ENCODE results near the gene TPST2.
A peak's percentile ranks its signal among the peaks of the same experiment; 100 is the strongest.
"Not testable (repeated sequence)": the region's sequence is repeated elsewhere in the genome, so short reads cannot be mapped to it uniquely, and the experiment has no call there.

Gene TPST2

DNA sequence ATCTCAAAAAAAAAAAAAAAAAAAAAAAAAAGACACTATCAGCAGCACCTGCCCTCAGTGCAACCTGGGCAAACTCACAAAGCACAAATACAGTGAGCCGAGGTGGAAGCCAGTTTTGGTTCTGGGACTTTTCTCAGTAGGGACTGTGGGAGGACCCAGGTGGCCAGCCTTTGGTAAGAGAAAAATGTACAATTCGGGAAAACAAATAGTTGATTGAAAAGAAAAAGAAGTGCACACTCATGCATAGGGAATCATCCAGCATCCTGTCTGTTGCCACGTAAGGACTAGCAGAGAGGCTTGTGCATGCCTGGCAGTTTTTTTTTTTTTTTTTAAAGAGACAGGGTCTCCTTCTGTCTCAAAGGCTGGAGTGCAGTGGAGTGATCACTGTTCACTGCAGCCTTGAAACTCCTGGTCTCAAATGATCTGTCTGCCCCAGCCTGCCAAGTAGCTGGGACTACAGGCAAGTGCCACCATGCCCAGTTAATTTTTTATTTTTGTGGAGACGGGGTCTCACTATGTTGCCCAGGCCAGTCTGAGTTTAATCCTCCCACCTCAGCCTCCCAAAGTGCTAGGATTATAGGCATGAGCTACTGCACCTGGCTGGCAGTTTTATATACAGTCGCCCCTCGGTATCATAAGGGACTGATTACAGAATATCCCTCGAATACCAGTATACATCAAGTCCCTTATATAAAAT, 36.7 kb downstream of the TPST2 start:
- DNase-seq: no peak

GRCh38 chr22:26552466-26552865, 37.5 kb downstream of the TPST2 start:
- no peak for DNase-seq

DNA sequence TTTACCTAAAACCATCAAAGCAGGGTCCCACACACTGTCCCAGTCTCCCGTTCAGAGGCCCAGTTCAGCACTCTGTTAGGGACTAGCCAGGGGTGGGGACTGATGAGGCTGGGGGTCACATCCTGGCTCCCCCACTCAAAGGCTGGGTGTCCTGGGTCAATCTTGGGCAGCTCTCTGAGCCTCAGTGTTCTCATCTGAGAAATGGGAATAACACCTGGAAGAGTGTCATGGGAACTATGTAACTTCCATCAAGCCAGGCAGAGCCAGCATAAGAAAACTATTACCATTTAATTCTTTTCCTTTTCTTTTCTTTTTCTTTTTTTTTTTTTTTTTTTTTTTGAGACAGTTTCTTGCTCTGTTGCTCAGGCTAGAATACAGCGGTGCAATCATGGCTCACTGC, 38.4 kb downstream of the TPST2 start:
- DNase-seq: no peak

GRCh38 chr22:26550498-26551033, 39.4 kb downstream of the TPST2 start:
- DNase-seq: no peak

- DNase-seq: no peak
Measured at GRCh38 chr22:26549902-26550497, 39.9 kb downstream of the TPST2 start.

GRCh38 chr22:26548984-26549383, 40.9 kb downstream of the TPST2 start:
- no peak for DNase-seq

DNA sequence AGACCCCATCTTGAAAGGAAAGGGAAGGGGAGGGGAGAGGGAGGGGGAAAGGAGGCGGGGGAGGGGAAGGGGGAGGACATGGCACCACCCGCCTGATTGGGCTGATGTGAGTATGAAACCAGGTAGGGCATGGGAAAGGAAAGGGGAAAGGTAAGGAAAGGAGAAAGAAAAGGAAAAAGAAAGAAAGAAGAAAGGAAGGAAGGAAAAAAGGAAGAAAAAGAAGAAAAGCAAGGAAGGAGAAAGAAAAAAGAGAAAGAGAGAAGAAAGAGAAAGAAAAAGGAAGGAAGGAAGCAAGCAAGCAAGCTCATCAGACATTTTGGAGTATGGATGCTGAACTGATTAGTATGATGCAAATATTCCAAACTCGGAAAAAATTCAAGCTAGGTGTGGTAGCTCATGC, 41.6 kb downstream of the TPST2 start:
- DNase-seq: no peak

DNA sequence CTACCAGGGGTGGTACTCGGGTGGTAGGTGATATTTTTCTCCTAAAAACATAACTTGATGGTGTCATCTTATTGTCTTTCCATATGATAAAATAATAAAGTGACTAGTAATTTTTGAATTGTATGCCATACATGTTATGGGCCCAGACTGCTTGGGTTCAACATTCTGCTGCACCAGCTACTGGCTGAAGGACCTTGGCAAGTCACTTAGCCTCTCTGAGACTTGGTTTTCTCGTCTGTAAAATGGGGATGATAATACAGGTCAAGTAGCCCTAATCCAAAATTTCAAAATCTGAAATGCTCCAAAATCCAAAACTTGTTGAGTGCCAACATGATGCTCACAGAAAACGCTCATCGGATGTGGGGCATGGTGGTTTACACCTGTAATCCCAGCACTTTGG, 42.1 kb downstream of the TPST2 start:
- DNase-seq: no peak

DNA sequence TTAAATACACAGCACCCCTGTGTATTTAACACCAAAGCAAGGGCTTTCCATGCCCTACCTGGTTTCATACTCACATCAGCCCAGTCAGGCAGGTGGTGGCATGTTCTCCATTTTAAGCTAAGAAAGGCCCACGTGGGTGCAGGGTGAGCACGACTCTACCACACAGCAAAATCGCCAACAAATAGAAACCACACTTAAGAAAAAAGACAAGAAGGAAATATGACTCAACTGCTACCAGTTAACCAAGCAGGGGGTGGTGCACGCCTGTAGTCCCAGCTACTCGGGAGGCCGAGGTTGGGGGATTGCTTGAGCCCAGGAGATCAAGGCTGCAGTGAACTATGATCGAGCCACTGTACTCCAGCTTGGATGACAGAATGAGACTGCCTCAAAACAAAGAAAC, 42.5 kb downstream of the TPST2 start:
- DNase-seq: peak in 1 of 2 donors; percentile 3

- DNase-seq: no peak
Measured at GRCh38 chr22:26546282-26546681, 43.6 kb downstream of the TPST2 start.

DNA sequence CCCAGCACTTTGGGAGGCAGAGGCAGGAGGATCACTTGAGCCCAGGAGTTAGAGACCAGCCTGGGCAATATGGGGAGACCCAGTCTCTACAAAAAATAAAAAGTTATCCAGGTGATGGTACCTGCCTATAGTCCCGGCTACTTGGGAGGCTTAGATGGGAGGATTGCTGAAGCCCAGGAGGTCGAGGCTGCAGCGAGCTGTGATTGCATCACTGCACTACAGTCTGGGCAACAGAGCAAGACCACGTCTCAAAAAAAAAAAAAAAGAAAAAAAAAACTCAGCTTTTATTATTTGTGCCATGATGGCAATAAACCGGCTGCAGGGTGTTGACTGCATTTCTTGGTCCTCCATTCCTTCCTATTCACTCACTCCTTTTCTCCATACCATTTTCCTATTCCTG, 44.1 kb downstream of the TPST2 start:
- DNase-seq: no peak

DNA sequence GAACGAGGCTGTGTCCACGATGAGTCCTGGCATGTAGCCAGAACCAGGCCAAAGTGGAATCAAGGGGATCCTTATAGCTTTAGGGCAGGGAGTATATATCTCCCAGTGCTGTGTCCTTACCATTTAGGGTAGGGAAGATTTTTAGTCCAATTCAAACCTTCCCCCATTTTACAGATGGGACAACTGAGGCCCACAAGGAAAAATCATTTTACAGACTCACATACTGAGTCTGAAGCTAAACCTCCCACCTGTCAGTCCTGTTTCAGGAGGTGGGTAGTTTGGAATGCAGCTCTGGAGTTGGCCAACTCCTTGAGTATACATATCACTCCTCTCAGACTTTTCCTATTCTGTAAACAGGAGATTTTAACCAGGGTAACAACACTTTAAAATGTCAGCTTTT, 44.5 kb downstream of the TPST2 start:
- DNase-seq: no peak

DNA sequence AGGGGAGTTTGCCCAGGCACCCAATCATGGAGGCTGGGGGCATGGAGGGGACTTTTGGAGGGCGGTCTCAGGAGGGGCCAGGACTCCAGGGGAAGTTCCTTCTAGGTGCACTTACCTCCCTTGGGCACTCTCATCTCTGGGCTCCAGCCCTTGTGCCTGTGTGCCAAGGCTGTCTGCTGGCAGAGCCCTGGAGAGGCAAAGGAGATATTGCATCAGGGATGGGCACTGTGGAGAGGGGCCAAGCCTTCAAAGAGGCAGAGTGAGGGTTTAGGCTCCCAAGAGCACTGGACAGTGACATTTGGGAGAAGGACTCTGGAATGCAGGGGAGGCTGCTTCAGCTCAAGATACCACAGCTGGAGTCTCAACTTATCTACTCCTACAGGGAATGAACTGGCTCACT, 45.4 kb downstream of the TPST2 start:
- DNase-seq: no peak

DNA sequence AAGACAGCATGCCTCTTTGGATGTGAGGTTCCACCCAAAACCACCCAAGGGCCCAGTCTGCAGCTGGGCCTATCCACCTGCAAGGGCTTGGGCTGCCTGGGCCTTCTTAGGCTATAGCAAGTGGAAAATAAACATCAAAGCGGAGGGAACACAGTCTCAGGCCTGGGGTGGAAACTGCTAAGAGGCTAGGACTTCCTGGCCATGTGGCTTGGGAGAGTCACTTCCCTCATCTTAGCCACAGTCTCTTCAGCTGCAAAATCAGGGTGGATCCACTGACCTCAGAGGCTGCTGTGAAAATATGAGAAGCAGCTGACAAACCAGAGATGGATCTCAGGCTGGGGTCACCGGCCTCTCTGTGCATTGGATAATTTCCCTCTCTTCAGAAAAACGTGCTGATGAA, 47.1 kb downstream of the TPST2 start:
- DNase-seq: no peak

GRCh38 chr22:26541167-26541819, 48.6 kb downstream of the TPST2 start:
- DNase-seq: no peak

GRCh38 chr22:26540119-26540518, 49.8 kb downstream of the TPST2 start:
- no peak for DNase-seq

- DNase-seq: no peak
Measured at GRCh38 chr22:26536762-26537134, 53.2 kb downstream of the TPST2 start.

DNA sequence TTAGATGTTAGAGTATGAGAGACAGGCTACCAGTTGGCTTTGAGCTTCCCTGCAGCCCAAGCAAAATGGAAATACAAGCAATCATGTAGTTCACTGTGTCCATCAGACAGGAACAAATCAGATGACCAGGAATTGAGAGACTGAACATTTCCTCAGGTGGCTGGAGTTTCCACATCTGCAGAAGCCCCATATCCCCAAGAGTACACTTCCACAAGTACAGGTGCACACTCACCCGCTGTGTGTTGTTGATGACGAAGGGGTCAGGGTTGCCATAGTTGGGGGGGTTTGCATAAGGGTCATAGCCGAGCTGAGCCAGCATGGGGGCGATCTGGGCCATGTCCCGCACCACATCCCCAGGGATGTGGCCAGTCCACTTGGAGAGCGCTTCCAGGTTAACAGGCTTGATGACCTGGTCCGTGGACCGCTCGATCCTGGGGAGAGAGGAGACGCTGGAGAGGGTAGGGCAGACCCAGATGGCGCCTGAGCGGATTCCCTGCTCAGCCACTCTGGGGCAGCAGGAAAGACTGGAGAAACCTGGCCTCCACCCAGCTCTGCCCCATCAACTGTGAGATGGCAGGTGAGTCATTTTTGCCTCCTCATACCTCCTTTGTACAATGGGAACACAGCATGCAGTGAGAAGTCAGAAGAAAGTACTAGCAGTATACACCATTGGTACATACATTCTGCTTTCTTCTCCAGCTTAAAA, 53.7 kb downstream of the TPST2 start:
- no peak for DNase-seq

- DNase-seq: no peak
Measured at GRCh38 chr22:26535603-26535908, 54.4 kb downstream of the TPST2 start.

DNA sequence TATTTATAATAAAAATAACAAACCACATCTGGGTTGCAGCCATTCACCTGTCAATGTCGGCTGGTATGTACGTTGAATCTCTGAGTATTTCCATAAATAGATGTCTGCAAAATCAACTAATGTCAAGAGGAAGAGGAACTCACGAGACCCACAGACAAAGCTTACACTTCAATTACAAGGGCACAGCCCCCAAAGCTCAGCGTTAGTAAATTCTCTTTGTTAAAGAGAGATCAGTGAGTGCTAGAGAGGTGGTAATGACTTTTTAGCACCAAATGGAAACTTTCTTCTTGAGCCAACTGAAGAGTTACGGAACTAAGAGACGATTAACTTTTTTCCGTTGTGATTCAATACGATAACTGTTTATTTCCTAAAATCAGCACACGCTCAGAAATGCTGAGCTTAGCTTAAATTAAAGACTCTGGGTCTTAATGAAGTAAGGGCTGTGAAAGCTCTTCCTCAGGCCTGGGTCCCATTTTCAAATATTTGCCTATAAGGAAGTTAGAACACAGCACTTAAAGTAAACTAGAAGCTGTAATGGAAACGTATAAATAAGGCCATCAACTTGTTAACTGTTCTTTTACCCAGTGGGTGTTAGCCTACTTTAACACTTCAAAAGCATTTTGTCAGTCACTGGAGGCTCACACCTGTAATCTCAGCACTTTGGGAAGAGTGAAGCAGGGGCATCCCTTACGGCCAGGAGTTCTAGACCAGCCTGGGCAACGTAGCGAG, 54.9 kb downstream of the TPST2 start:
- DNase-seq: no peak

- no peak for DNase-seq
Measured at GRCh38 chr22:26534171-26534855, 55.6 kb downstream of the TPST2 start.

- no peak for DNase-seq
Measured at GRCh38 chr22:26529345-26529744, 60.6 kb downstream of the TPST2 start.

DNA sequence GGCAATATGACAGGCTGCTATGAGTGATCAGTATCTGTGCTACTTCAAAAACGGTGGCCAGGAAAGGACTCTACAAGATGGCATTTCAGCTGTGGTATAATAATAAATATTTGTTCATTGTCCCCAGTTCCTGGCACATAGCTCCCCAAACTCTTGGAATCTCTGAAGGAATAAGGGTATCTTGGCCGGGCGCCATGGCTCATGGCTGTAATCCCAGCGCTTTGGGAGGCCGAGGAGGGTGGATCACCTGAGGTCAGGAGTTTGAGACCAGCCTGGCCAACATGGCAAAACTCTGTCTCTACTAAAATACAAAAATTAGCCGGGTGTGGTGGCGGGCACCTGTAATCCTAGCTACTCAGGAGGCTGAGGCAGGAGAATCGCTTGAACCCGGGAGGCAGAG, 61.4 kb downstream of the TPST2 start:
- not testable (repeated sequence) for DNase-seq
